Neural progenitor cell (in vitro differentiated cells): ENCODE measurements around the gene DRD1.

ENCODE experiments used
- CTCF ChIP-seq: fragments of 200-600 bp; sonication (generic); IDR thresholded peaks from 2 replicates; pipeline ENCODE4 v1.5.1; 2017; ENCODE audit warnings: antibody characterized with exemption, mild to moderate bottlenecking
- EZH2 ChIP-seq: fragments of 200-600 bp; sonication (generic); IDR thresholded peaks from 2 replicates; pipeline ENCODE4 v1.6.1; 2017; ENCODE audit warnings: antibody characterized with exemption, mild to moderate bottlenecking, moderate library complexity

GRCh38 chr5:175466700-175467318 lies 22.8 kb upstream of the DRD1 start:
- TF ChIP-seq CTCF, result no peak
- TF ChIP-seq EZH2, result no peak
